ENCODE results near the gene BARX1. TPM values are rescaled to one million over a fixed set of nuclear protein-coding genes. Genes with fewer than 3 reads are reported as not detected.

The BARX1 gene
- total RNA-seq, 4 donors from 2014 or later = 0.28 to 0.67 TPM; not detected in 2

GRCh38 chr9:93983875-93984274, 28.7 kb upstream of the BARX1 start:
- DNase-seq = no peak
- Histone ChIP-seq H3K9me3 (no peaks in the 10 kb centered on the region), H3K36me3 (no peaks in the 10 kb centered on the region), H3K4me1 (no peaks in the 10 kb centered on the region), H3K27me3 (no peaks in the 10 kb centered on the region), H3K4me3 (no peak overlapping the region), H3K27ac (no peak overlapping the region)
- intact Hi-C loops (cut with DNase I; ENCODE audit: low total_unique reads) = no loop called here
- TF ChIP-seq CTCF (IDR thresholded peaks at IDR 0.05) = no peak
- no peak for TF ChIP-seq POLR2A (IDR thresholded peaks at IDR 0.05)

- H3K9me3 ChIP-seq = no peaks in the 10 kb centered on the region
- no peak overlapping the region for H3K4me3 ChIP-seq
- H3K27me3 ChIP-seq = no peaks in the 10 kb centered on the region
- intact Hi-C loops (cut with DNase I; ENCODE audit: low total_unique reads) = no loop called here
- no peak for TF ChIP-seq CTCF (IDR thresholded peaks at IDR 0.05)
- TF ChIP-seq POLR2A (IDR thresholded peaks at IDR 0.05) = no peak
- H3K36me3 ChIP-seq = no peaks in the 10 kb centered on the region
- H3K4me1 ChIP-seq = no peaks in the 10 kb centered on the region
- no peak for DNase-seq
- no peak overlapping the region for H3K27ac ChIP-seq
These were observed 24.6 kb upstream of the BARX1 start for GRCh38 chr9:93979721-93980120.

- intact Hi-C loops (cut with DNase I; ENCODE audit: low total_unique reads) = no loop called here
- DNase-seq = no peak
- no peaks in the 10 kb centered on the region for H3K27me3 ChIP-seq
These were observed 23.4 kb upstream of the BARX1 start for GRCh38 chr9:93978551-93978950.

GRCh38 chr9:93976973-93977372, 21.8 kb upstream of the BARX1 start:
- no peaks in the 10 kb centered on the region for H3K27me3 ChIP-seq
- no peak overlapping the region for H3K27ac ChIP-seq
- no peak for DNase-seq
- no peak overlapping the region for H3K4me3 ChIP-seq
- H3K36me3 ChIP-seq = no peaks in the 10 kb centered on the region
- no peaks in the 10 kb centered on the region for H3K9me3 ChIP-seq
- H3K4me1 ChIP-seq = no peaks in the 10 kb centered on the region
- intact Hi-C loops (cut with DNase I; ENCODE audit: low total_unique reads) = no loop called here
- TF ChIP-seq CTCF (IDR thresholded peaks at IDR 0.05) (no peak), POLR2A (IDR thresholded peaks at IDR 0.05) (no peak)

More at GRCh38 chr9:93978551-93978950, 23.4 kb upstream of the BARX1 start:
- no peaks in the 10 kb centered on the region for H3K36me3 ChIP-seq
- H3K4me1 ChIP-seq = no peaks in the 10 kb centered on the region
- TF ChIP-seq CTCF (IDR thresholded peaks at IDR 0.05) = no peak
- TF ChIP-seq POLR2A (IDR thresholded peaks at IDR 0.05) = no peak
- H3K27ac ChIP-seq = no peak overlapping the region
- H3K9me3 ChIP-seq = no peaks in the 10 kb centered on the region
- no peak overlapping the region for H3K4me3 ChIP-seq

GRCh38 chr9:93976081-93976480, 20.9 kb upstream of the BARX1 start:
- no peaks in the 10 kb centered on the region for H3K4me1 ChIP-seq
- no peak overlapping the region for H3K27ac ChIP-seq
- DNase-seq = no peak
- no peaks in the 10 kb centered on the region for H3K36me3 ChIP-seq
- no peak overlapping the region for H3K4me3 ChIP-seq
- intact Hi-C loops (cut with DNase I; ENCODE audit: low total_unique reads) = no loop called here
- TF ChIP-seq CTCF (IDR thresholded peaks at IDR 0.05) (no peak), POLR2A (IDR thresholded peaks at IDR 0.05) (no peak)
- H3K9me3 ChIP-seq = no peaks in the 10 kb centered on the region
- H3K27me3 ChIP-seq = no peaks in the 10 kb centered on the region
